ENCODE measurements around the gene SLK. TPM values are rescaled to one million over a fixed set of nuclear protein-coding genes. Genes with fewer than 3 reads are reported as not detected.

SLK gene
- polyA plus RNA-seq, 2 of the 4 experiments (the other 2 are of a cell fraction): 23.3 to 29.2 TPM

- peak overlapping the region; percentile 66 for H3K4me2 ChIP-seq
- peaks cover 70% of the 10 kb centered on the region for H3K4me1 ChIP-seq
- WGBS (ENCODE audit: missing lambda C conversion rate): 38% methylated on average over 8 of the region's 8 CpGs
- DNase-seq (ENCODE audit: low read depth in 1 of 2, low spot score in 1 of 2) (peak; percentile 48 to 59), FAIRE-seq (peak; percentile 18), ATAC-seq (peak in 1 of 2 experiments; percentile 30; a peak in 2 of 6 replicates)
- no peaks in the 10 kb centered on the region for H3K9me3 ChIP-seq
- peak overlapping the region; percentile 63 to 79; a peak in 5 of 6 replicates for H3K27ac ChIP-seq
- ChIA-PET CTCF (interaction anchor here (0.8 to 2.1 kb wide), 11 partner anchors 9 to 301 kb away, joined by 3 to 47 read pairs (median 5); partner anchors contain the start of gene SFR1), POLR2A (interaction anchor here (0.8 to 2.1 kb wide), 3 partner anchors 60 to 219 kb away, joined by 4 to 32 read pairs (median 4); partner anchors contain the start of genes GSTO2 and SFR1)
- H3K4me3 ChIP-seq: no peak overlapping the region
- peak; percentile 55 for TF ChIP-seq JUNB (IDR thresholded peaks at IDR 0.05)
- no peak for TF ChIP-seq JUN (IDR thresholded peaks at IDR 0.05)
- peak in 1 of 2 experiments; percentile 6; a peak in 1 of 5 replicates for TF ChIP-seq EP300 (IDR thresholded peaks at IDR 0.05)
- TF ChIP-seq HDAC2 (IDR thresholded peaks at IDR 0.05): no peak
- TF ChIP-seq E2F6 (IDR thresholded peaks at IDR 0.05; ENCODE audit: borderline replicate concordance, low read depth): no peak
- no peak for TF ChIP-seq CHD2 (IDR thresholded peaks at IDR 0.05; ENCODE audit: low read length, partially characterized antibody)
- 0 out of 2 replicates have a peak, but pooled peaks have one; percentile 34 for TF ChIP-seq GATA3 (IDR thresholded peaks at IDR 0.05; ENCODE audit: borderline replicate concordance)
These were observed 82.7 kb downstream of the SLK start for GRCh38 chr10:104049504-104050250.

- DNase-seq (ENCODE audit: low read depth in 1 of 2, low spot score in 1 of 2) (peak in 1 of 2 experiments; percentile 40), FAIRE-seq (no peak), ATAC-seq (peak in 1 of 2 experiments; percentile 11; a peak in 3 of 6 replicates)
- no peaks in the 10 kb centered on the region for H3K9me3 ChIP-seq
- peak overlapping the region; percentile 37 for H3K4me2 ChIP-seq
- H3K4me1 ChIP-seq: peaks cover 65% of the 10 kb centered on the region
- TF ChIP-seq CEBPB (IDR thresholded peaks at IDR 0.05) (peak in 1 of 2 experiments; percentile 43; a peak in 2 of 4 replicates), RNF2 (IDR thresholded peaks at IDR 0.05; ENCODE audit: borderline replicate concordance, low read depth) (no peak), FOSL2 (IDR thresholded peaks at IDR 0.05) (no peak), FOSL2 (CRISPR knock-in tag; IDR thresholded peaks at IDR 0.05) (no peak), CBX2 (IDR thresholded peaks at IDR 0.05; ENCODE audit: borderline replicate concordance, low read depth) (no peak)
- H3K4me3 ChIP-seq: no peak overlapping the region
- whole genome bisulfite sequencing (ENCODE audit: missing lambda C conversion rate): 58% methylated on average over 2 of the region's 2 CpGs
- peak overlapping the region; percentile 63 to 79 for H3K27ac ChIP-seq
- POLR2A ChIA-PET: no interaction called here
- CTCF ChIA-PET: interaction anchor here (0.7 to 12.0 kb wide), 5 partner anchors 16 to 158 kb away, joined by 3 to 114 read pairs (median 4); partner anchors contain the start of gene SFR1
These were observed 85.5 kb downstream of the SLK start for GRCh38 chr10:104052431-104052830.

- Histone ChIP-seq H3K4me1 (peaks cover 65% of the 10 kb centered on the region), H3K4me2 (peak overlapping the region; percentile 4; the same call in 1 of the 3 replicates), H3K9me3 (no peaks in the 10 kb centered on the region), H3K4me3 (no peak overlapping the region), H3K27ac (peak overlapping the region; percentile 63 to 79)
- ATAC-seq (no peak), FAIRE-seq (no peak), DNase-seq (ENCODE audit: low read depth in 1 of 2, low spot score in 1 of 2) (no peak)
- CTCF ChIA-PET: interaction anchor here (1.0 to 12.0 kb wide), 4 partner anchors 8 to 157 kb away, joined by 3 to 114 read pairs (median 4); partner anchors contain the start of gene SFR1
- WGBS (ENCODE audit: missing lambda C conversion rate): 89% methylated on average over 4 of the region's 4 CpGs
- TF ChIP-seq MAFK (IDR thresholded peaks at IDR 0.05; ENCODE audit: partially characterized antibody) (no peak), ZSCAN20 (CRISPR knock-in tag; IDR thresholded peaks at IDR 0.05) (no peak), USF2 (IDR thresholded peaks at IDR 0.05) (no peak), JUN (IDR thresholded peaks at IDR 0.05) (no peak), HDAC2 (IDR thresholded peaks at IDR 0.05) (no peak), BHLHE40 (IDR thresholded peaks at IDR 0.05; ENCODE audit: low read depth, low read length) (no peak), POLR2A (IDR thresholded peaks at IDR 0.05; ENCODE audit: low read length) (no peak), TFCP2L1 (CRISPR knock-in tag; IDR thresholded peaks at IDR 0.05) (no peak), GATA3 (IDR thresholded peaks at IDR 0.05; ENCODE audit: borderline replicate concordance) (no peak), KDM1A (IDR thresholded peaks at IDR 0.05; ENCODE audit: low read depth) (no peak), SREBF2 (IDR thresholded peaks at IDR 0.05) (no peak), ZFP36 (IDR thresholded peaks at IDR 0.05; ENCODE audit: borderline replicate concordance, partially characterized antibody) (no peak), BCL3 (IDR thresholded peaks at IDR 0.05) (no peak), PHF8 (IDR thresholded peaks at IDR 0.05; ENCODE audit: borderline replicate concordance, low read depth) (no peak), NPAS2 (CRISPR knock-in tag; IDR thresholded peaks at IDR 0.05; ENCODE audit: borderline replicate concordance) (no peak), ESRRA (IDR thresholded peaks at IDR 0.05; ENCODE audit: borderline replicate concordance, low read length) (no peak), POLR2AphosphoS2 (conservative IDR thresholded peaks at IDR 0.05; ENCODE audit: low read length) (no peak)
- POLR2A ChIA-PET: interaction anchor here (4.5 kb wide), 1 partner anchor 69 kb away, joined by 29 read pairs; the partner anchor contains the start of gene SFR1
These were observed 86.3 kb downstream of the SLK start for GRCh38 chr10:104053201-104053600.

Measured in A549 (cell line).